ENCODE results near the gene SLBP.

GRCh38 chr4:1745165-1745564 lies 33.0 kb upstream of the SLBP start:
- TF ChIP-seq, protein P1, sequence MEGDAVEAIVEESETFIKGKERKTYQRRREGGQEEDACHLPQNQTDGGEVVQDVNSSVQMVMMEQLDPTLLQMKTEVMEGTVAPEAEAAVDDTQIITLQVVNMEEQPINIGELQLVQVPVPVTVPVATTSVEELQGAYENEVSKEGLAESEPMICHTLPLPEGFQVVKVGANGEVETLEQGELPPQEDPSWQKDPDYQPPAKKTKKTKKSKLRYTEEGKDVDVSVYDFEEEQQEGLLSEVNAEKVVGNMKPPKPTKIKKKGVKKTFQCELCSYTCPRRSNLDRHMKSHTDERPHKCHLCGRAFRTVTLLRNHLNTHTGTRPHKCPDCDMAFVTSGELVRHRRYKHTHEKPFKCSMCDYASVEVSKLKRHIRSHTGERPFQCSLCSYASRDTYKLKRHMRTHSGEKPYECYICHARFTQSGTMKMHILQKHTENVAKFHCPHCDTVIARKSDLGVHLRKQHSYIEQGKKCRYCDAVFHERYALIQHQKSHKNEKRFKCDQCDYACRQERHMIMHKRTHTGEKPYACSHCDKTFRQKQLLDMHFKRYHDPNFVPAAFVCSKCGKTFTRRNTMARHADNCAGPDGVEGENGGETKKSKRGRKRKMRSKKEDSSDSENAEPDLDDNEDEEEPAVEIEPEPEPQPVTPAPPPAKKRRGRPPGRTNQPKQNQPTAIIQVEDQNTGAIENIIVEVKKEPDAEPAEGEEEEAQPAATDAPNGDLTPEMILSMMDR (IDR thresholded peaks at IDR 0.05; ENCODE audit: insufficient read depth, low read length, poor library complexity, severe bottlenecking), result no peak
- TF ChIP-seq EZH2phosphoT487 (conservative IDR thresholded peaks at IDR 0.05; ENCODE audit: low read length), result no peak
